Body of pancreas (tissue), 4 donors: Measurements from ENCODE around the gene POLR1A. TPM values are rescaled to one million over a fixed set of nuclear protein-coding genes. Genes with fewer than 3 reads are reported as not detected.

ENCODE experiments used
- ATAC-seq: fragments of 150-250 bp; one replicate; pipeline ENCODE4 v1.9.1; 2016
- DNase-seq, 4 donors: peaks; one replicate each; pipeline ENCODE4 v3.0.0-alpha.2; 2019
- H3K27ac ChIP-seq, 4 donors: fragments of 200-600 bp; sonication (generic); 1 replicate in 3 of 4; 2 replicates in 1 of 4; pipeline versions ENCODE4 v1.5.1 to v1.6.1; 2016 to 2019; ENCODE audit warnings: mild to moderate bottlenecking in 1 of 4, mixed read lengths in 1 of 4, moderate library complexity in 1 of 4
- H3K27me3 ChIP-seq, 2 donors: fragments of 200-600 bp; sonication (generic); one replicate each; pipeline ENCODE4 v1.6.0; 2016; ENCODE audit warnings: mild to moderate bottlenecking in 1 of 2
- H3K36me3 ChIP-seq, 2 donors: fragments of 200-600 bp; sonication (generic); replicated peaks in 1 of 2; 2 replicates each; pipeline ENCODE4 v1.5.1; 2016; ENCODE audit warnings: low read depth in 2 of 2; ENCODE audit not compliant: insufficient read depth in 1 of 2
- H3K4me1 ChIP-seq: fragments of 200-600 bp; sonication (generic); one replicate; pipeline ENCODE4 v1.6.0; 2016
- H3K4me3 ChIP-seq, 2 donors: fragments of 200-600 bp; sonication (generic); 1 replicate in 1 of 2; 2 replicates in 1 of 2; pipeline ENCODE4 v1.5.1; 2016 to 2019
- H3K9me3 ChIP-seq, 3 donors: fragments of 200-600 bp; sonication (generic); 1 replicate in 2 of 3; 2 replicates in 1 of 3; pipeline ENCODE4 v1.5.1; 2016
- CTCF ChIP-seq, 7 experiments: fragments of 450-650 bp in 4 of 7; fragments of 200-600 bp in 3 of 7; sonication (generic) in 3 of 7; IDR thresholded peaks; one replicate each; pipeline ENCODE4 v1.5.1; 2016 to 2019; ENCODE audit warnings: antibody characterized with exemption in 7 of 7
- POLR2A ChIP-seq, 3 donors: fragments of 450-650 bp; IDR thresholded peaks; one replicate each; pipeline ENCODE4 v1.6.1; 2016; ENCODE audit warnings: antibody characterized with exemption in 3 of 3, mild to moderate bottlenecking in 2 of 3
- WGBS, 2 donors: methylation state at CpG; one replicate each; pipeline ENCODE4 v1.1.5; 2017; 5-methylcytosine and 5-hydroxymethylcytosine counted together
- intact Hi-C: fragments of 100-400 bp; cut with DNase I; formaldehyde crosslinking; loops from one replicate; pipeline ENCODE4 v1.15.1; 2023
- total RNA-seq, 2 donors: library from RNA; depleted of rRNA; stranded (reverse); fragments of >200 nt; gene quantifications; one replicate each; pipeline ENCODE4 v1.1.0, GENCODE V29; 2016

POLR1A gene
- total RNA-seq, 2 donors from 2014 or later = 18.7 to 36.6 TPM

GRCh38 chr2:86097114-86097896 is 8.4 kb downstream of the POLR1A start:
- no peaks in the 10 kb centered on the region for H3K27me3 ChIP-seq
- TF ChIP-seq CTCF (IDR thresholded peaks at IDR 0.05) (no peak), POLR2A (IDR thresholded peaks at IDR 0.05) (no peak)
- H3K9me3 ChIP-seq = no peaks in the 10 kb centered on the region
- no peak overlapping the region for H3K4me3 ChIP-seq
- no peak for ATAC-seq
- no peak overlapping the region for H3K27ac ChIP-seq
- intact Hi-C loops = no loop called here
- no peaks in the 10 kb centered on the region for H3K4me1 ChIP-seq
- WGBS, 2 donors = 96 to 97% methylated on average over 3 of the region's 3 CpGs
- peaks cover 0 to 17% of the 10 kb centered on the region in 2 donors for H3K36me3 ChIP-seq
- DNase-seq = no peak

GRCh38 chr2:86094229-86094628 is 11.5 kb downstream of the POLR1A start:
- Histone ChIP-seq H3K27me3 (no peaks in the 10 kb centered on the region), H3K27ac (no peak overlapping the region), H3K4me1 (no peaks in the 10 kb centered on the region), H3K9me3 (no peaks in the 10 kb centered on the region), H3K36me3 (peaks cover 0 to 18% of the 10 kb centered on the region in 2 donors), H3K4me3 (no peak overlapping the region)
- intact Hi-C loops = no loop called here
- no peak for TF ChIP-seq POLR2A (IDR thresholded peaks at IDR 0.05)
- no peak for TF ChIP-seq CTCF (IDR thresholded peaks at IDR 0.05)
- WGBS, 2 donors = 40 to 64% methylated on average over 1 of the region's 1 CpG
- ATAC-seq (no peak), DNase-seq (no peak)

GRCh38 chr2:86087936-86088850 is 17.5 kb downstream of the POLR1A start:
- Histone ChIP-seq H3K4me3 (no peak overlapping the region), H3K4me1 (no peaks in the 10 kb centered on the region), H3K9me3 (no peaks in the 10 kb centered on the region), H3K27me3 (no peaks in the 10 kb centered on the region), H3K36me3 (peaks cover 4 to 22% of the 10 kb centered on the region in 2 donors), H3K27ac (no peak overlapping the region)
- no peak for DNase-seq
- TF ChIP-seq POLR2A (IDR thresholded peaks at IDR 0.05) = no peak
- peak in 2 of 7 experiments; percentile 17 to 18 for TF ChIP-seq CTCF (IDR thresholded peaks at IDR 0.05)
- 78 to 83% methylated on average over 12 to 14 of the region's 14 CpGs for WGBS, 2 donors
- no peak for ATAC-seq
- intact Hi-C loops = loop anchor here (10.0 kb wide), 1 partner anchor 363 kb away; no protein-coding TSS in a partner anchor

GRCh38 chr2:86082756-86083155 is 22.9 kb downstream of the POLR1A start:
- ATAC-seq (no peak), DNase-seq (no peak)
- intact Hi-C loops = loop anchor here (10.0 kb wide), 1 partner anchor 358 kb away; no protein-coding TSS in a partner anchor
- no peak overlapping the region for H3K4me3 ChIP-seq
- WGBS, 2 donors = 86 to 88% methylated on average over 5 of the region's 5 CpGs
- H3K4me1 ChIP-seq = no peaks in the 10 kb centered on the region
- no peak for TF ChIP-seq CTCF (IDR thresholded peaks at IDR 0.05)
- TF ChIP-seq POLR2A (IDR thresholded peaks at IDR 0.05) = no peak
- H3K27me3 ChIP-seq = no peaks in the 10 kb centered on the region
- no peak overlapping the region for H3K27ac ChIP-seq
- H3K36me3 ChIP-seq = peaks cover 4 to 9% of the 10 kb centered on the region in 2 donors
- H3K9me3 ChIP-seq = no peaks in the 10 kb centered on the region
